Measurements from ENCODE around the gene KLHL30. TPM values are rescaled to one million over a fixed set of nuclear protein-coding genes. Genes with fewer than 3 reads are reported as not detected.

KLHL30 gene
- total RNA-seq, 2 donors from 2014 or later = 15.8 to 16.6 TPM

- intact Hi-C loops (cut with DNase I) = no loop called here
- ATAC-seq (no peak), DNase-seq (no peak)
Observed at GRCh38 chr2:238140040-238140439, 1.6 kb downstream of the KLHL30 start.

GRCh38 chr2:238140721-238141540 is 2.5 kb downstream of the KLHL30 start:
- DNase-seq (no peak), ATAC-seq (no peak)
- intact Hi-C loops (cut with DNase I) = no loop called here

GRCh38 chr2:238141541-238142318 is 3.3 kb downstream of the KLHL30 start:
- ATAC-seq (peak in 1 of 2 donors; percentile 1), DNase-seq (no peak)
- intact Hi-C loops (cut with DNase I) = no loop called here

GRCh38 chr2:238142382-238143205 is 4.1 kb downstream of the KLHL30 start:
- intact Hi-C loops (cut with DNase I) = no loop called here
- DNase-seq (no peak), ATAC-seq (no peak)

GRCh38 chr2:238143239-238143951 is 4.9 kb downstream of the KLHL30 start:
- DNase-seq (peak; percentile 64), ATAC-seq (peak; percentile 25 to 72)
- intact Hi-C loops (cut with DNase I) = no loop called here

- ATAC-seq (no peak), DNase-seq (no peak)
- intact Hi-C loops (cut with DNase I) = no loop called here
Observed at GRCh38 chr2:238144262-238144661, 5.8 kb downstream of the KLHL30 start.

GRCh38 chr2:238145046-238145445 is 6.6 kb downstream of the KLHL30 start:
- intact Hi-C loops (cut with DNase I) = no loop called here
- ATAC-seq = no peak
- no peak for DNase-seq

GRCh38 chr2:238145851-238146250 is 7.4 kb downstream of the KLHL30 start:
- DNase-seq = no peak
- intact Hi-C loops (cut with DNase I) = no loop called here
- no peak for ATAC-seq

GRCh38 chr2:238146884-238147544 is 8.5 kb downstream of the KLHL30 start:
- DNase-seq (no peak), ATAC-seq (no peak)
- intact Hi-C loops (cut with DNase I) = no loop called here

GRCh38 chr2:238148981-238149380 is 10.5 kb downstream of the KLHL30 start:
- ATAC-seq (no peak), DNase-seq (no peak)
- intact Hi-C loops (cut with DNase I) = no loop called here

- ATAC-seq (no peak), DNase-seq (no peak)
- intact Hi-C loops (cut with DNase I) = no loop called here
Observed at GRCh38 chr2:238149841-238150572, 11.5 kb downstream of the KLHL30 start.

GRCh38 chr2:238150686-238151085 is 12.2 kb downstream of the KLHL30 start:
- intact Hi-C loops (cut with DNase I) = no loop called here
- DNase-seq (no peak), ATAC-seq (no peak)

GRCh38 chr2:238151205-238151604 is 12.7 kb downstream of the KLHL30 start:
- no peak for DNase-seq
- no peak for ATAC-seq
- intact Hi-C loops (cut with DNase I) = no loop called here

GRCh38 chr2:238151628-238152235 is 13.3 kb downstream of the KLHL30 start:
- intact Hi-C loops (cut with DNase I) = no loop called here
- DNase-seq = no peak
- no peak for ATAC-seq

GRCh38 chr2:238152771-238153688 is 14.6 kb downstream of the KLHL30 start:
- intact Hi-C loops (cut with DNase I) = no loop called here
- DNase-seq (no peak), ATAC-seq (no peak)

- intact Hi-C loops (cut with DNase I) = no loop called here
- ATAC-seq (no peak), DNase-seq (no peak)
Observed at GRCh38 chr2:238154570-238154969, 16.1 kb downstream of the KLHL30 start.

Data from left cardiac atrium (tissue), 4 donors.